Activated CD8-positive, alpha-beta T cell treated with anti-CD3 and anti-CD28 coated beads for 36 hours (primary cell): ENCODE results near the gene FAM81A. TPM values are rescaled to one million over a fixed set of nuclear protein-coding genes. Genes with fewer than 3 reads are reported as not detected.

Source experiments
- ATAC-seq: fragments of 200-7000 bp; cut with Tn5 transposase; one replicate; pipeline ENCODE4 v1.10.0; 2021; ENCODE audit warnings: mild to moderate bottlenecking, moderate library complexity
- CTCF ChIA-PET: fragments of 350-600 bp; sonication (Branson Sonifier 250); formaldehyde crosslinking; loops from one replicate; lab custom pipeline; 2021; ENCODE audit warnings: antibody characterized with exemption; lab: Charles Lee
- POLR2A ChIA-PET: fragments of 350-600 bp; sonication (Branson Sonifier 250); formaldehyde crosslinking; loops from one replicate; lab custom pipeline; 2021; ENCODE audit warnings: antibody characterized with exemption; lab: Charles Lee
- DNase-seq: peaks from one replicate; pipeline ENCODE4 v3.0.0-alpha.2; 2020
- H3K27ac Mint-ChIP-seq: one replicate; pipeline ENCODE4 v1.8.0; 2021; ENCODE audit warnings: mild to moderate bottlenecking, mixed read lengths
- H3K27me3 Mint-ChIP-seq: one replicate; pipeline ENCODE4 v1.8.0; 2021; ENCODE audit warnings: mixed read lengths
- H3K36me3 Mint-ChIP-seq: one replicate; pipeline ENCODE4 v1.8.0; 2021; ENCODE audit warnings: low read depth, mixed read lengths
- H3K4me1 Mint-ChIP-seq: one replicate; pipeline ENCODE4 v1.8.0; 2021; ENCODE audit warnings: low read depth, mixed read lengths
- H3K4me3 Mint-ChIP-seq: one replicate; pipeline ENCODE4 v1.8.0; 2021; ENCODE audit warnings: mild to moderate bottlenecking, moderate library complexity, mixed read lengths
- H3K9me3 Mint-ChIP-seq: one replicate; pipeline ENCODE4 v1.8.0; 2021; ENCODE audit warnings: mixed read lengths
- intact Hi-C: fragments of 100-400 bp; cut with micrococcal nuclease; formaldehyde crosslinking; loops from one replicate; pipeline ENCODE4 v1.10.0; 2022
- total RNA-seq, 2 experiments: library from RNA; stranded (reverse); gene quantifications; one replicate each; pipeline ENCODE4 v1.2.3, GENCODE V29; 2021
- TF ChIP-seq, protein P1 (sequence below): fragments of 200-600 bp; IDR thresholded peaks from one replicate; pipeline ENCODE4 v1.8.0; 2022; ENCODE audit warnings: antibody characterized with exemption, mild to moderate bottlenecking

Gene FAM81A
- total RNA-seq, 2 experiments from 2014 or later = 1.2 to 1.5 TPM

DNA sequence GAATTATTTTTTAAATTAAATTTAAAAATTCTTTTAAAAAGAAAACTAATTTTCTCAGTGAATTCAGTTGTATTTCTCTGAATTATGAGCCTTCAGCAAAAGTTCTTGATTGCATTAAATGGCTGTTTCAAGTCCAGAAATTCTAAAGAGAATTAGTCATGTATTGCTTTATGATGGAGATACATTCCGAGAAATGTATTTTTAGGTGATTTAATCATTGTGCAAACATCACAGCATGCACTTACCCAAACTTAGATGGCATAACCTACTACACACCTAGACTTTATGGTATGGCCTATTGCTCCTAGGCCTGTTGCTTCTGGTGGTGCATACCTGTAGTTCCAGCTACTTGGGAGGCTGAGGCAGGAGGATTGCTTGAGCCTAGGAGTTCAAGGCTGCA, 129.3 kb downstream of the FAM81A start:
- CTCF ChIA-PET = no interaction called here
- DNase-seq (no peak), ATAC-seq (no peak)
- TF ChIP-seq, protein P1, sequence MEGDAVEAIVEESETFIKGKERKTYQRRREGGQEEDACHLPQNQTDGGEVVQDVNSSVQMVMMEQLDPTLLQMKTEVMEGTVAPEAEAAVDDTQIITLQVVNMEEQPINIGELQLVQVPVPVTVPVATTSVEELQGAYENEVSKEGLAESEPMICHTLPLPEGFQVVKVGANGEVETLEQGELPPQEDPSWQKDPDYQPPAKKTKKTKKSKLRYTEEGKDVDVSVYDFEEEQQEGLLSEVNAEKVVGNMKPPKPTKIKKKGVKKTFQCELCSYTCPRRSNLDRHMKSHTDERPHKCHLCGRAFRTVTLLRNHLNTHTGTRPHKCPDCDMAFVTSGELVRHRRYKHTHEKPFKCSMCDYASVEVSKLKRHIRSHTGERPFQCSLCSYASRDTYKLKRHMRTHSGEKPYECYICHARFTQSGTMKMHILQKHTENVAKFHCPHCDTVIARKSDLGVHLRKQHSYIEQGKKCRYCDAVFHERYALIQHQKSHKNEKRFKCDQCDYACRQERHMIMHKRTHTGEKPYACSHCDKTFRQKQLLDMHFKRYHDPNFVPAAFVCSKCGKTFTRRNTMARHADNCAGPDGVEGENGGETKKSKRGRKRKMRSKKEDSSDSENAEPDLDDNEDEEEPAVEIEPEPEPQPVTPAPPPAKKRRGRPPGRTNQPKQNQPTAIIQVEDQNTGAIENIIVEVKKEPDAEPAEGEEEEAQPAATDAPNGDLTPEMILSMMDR = no peak
- Mint-ChIP-seq H3K27ac (no peak overlapping the region), H3K27me3 (peaks cover 3% of the 10 kb centered on the region), H3K4me1 (no peaks in the 10 kb centered on the region), H3K9me3 (peaks cover 2% of the 10 kb centered on the region), H3K4me3 (no peak overlapping the region), H3K36me3 (no peaks in the 10 kb centered on the region)
- intact Hi-C loops = no loop called here
- POLR2A ChIA-PET = no interaction called here

DNA sequence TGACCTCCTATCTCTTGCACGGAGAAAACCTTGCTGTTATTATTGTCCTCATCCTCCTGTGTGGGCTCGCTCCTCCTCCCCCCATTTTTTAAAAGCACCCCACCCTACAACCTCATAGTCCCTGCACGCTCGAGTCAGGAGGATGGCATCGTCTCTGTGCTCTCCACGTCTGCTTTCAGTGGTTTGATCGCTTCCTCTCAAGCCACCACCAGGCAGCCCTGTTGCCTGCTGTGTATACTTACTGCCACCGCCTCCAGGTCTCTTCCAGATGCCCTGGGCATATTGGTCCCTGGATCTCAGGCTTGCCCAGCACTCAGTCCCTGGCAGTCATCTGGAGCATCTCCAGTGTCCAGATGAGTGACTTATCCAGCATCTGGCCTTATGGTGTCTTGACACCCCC, 131.5 kb downstream of the FAM81A start:
- TF ChIP-seq, protein P1 = no peak
- no peaks in the 10 kb centered on the region for H3K36me3 Mint-ChIP-seq
- ATAC-seq (no peak), DNase-seq (no peak)
- CTCF ChIA-PET = no interaction called here
- H3K27ac Mint-ChIP-seq = no peak overlapping the region
- intact Hi-C loops = no loop called here
- no peak overlapping the region for H3K4me3 Mint-ChIP-seq
- POLR2A ChIA-PET = no interaction called here
- H3K9me3 Mint-ChIP-seq = peaks cover 2% of the 10 kb centered on the region
- H3K4me1 Mint-ChIP-seq = no peaks in the 10 kb centered on the region
- H3K27me3 Mint-ChIP-seq = peaks cover 5% of the 10 kb centered on the region

DNA sequence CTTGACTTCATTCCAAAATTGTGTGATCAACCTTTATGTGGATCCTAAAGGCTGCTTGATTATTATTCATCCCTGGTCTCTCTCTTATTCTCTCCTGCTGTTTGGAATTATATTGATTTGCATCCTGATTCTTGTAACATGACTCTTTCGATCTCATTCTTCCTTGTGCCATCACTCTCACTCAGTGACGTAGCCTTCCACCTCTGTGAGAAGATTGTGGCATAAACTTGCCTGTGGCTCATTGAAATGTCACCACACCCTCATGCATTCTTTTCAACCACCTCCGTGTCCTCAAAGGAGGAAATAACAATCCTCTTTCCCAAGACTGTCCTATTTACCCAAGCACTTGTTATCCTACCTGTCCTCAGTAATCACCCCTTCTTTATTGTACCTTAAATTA, 132.3 kb downstream of the FAM81A start:
- Mint-ChIP-seq H3K9me3 (peaks cover 2% of the 10 kb centered on the region), H3K27ac (no peak overlapping the region), H3K36me3 (no peaks in the 10 kb centered on the region), H3K27me3 (peaks cover 5% of the 10 kb centered on the region), H3K4me1 (no peaks in the 10 kb centered on the region), H3K4me3 (no peak overlapping the region)
- ChIA-PET CTCF (interaction anchor here (1.4 kb wide), 1 partner anchor 41 kb away, joined by 4 read pairs; no protein-coding TSS in a partner anchor), POLR2A (no interaction called here)
- DNase-seq (no peak), ATAC-seq (no peak)
- intact Hi-C loops = no loop called here
- TF ChIP-seq, protein P1 = no peak

DNA sequence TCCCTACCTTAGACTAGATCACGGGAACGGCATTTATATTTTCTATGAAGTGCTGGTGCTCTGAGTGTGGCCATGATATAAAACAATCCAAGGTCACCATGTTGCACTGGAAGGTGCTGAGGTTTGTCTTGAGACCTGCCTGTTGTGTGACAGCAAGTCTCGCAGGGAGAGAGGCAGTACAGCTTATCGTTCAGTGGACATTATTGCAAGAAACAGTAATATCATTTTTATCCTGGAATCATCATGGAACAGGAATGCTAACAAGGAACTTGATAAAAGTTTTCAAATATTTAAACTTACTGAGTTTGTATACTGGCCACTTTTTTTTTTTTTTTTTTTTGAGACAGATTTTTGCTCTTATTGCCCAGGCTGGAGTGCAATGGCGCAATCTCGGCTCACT, 133.6 kb downstream of the FAM81A start:
- Mint-ChIP-seq H3K27ac (no peak overlapping the region), H3K9me3 (no peaks in the 10 kb centered on the region), H3K4me3 (no peak overlapping the region), H3K4me1 (no peaks in the 10 kb centered on the region), H3K36me3 (no peaks in the 10 kb centered on the region), H3K27me3 (peaks cover 4% of the 10 kb centered on the region)
- no peak for DNase-seq
- intact Hi-C loops = no loop called here
- ChIA-PET POLR2A (no interaction called here), CTCF (interaction anchor here (0.6 to 1.4 kb wide), 2 partner anchors 10 to 43 kb away, joined by 4 read pairs; no protein-coding TSS in a partner anchor)
- TF ChIP-seq, protein P1 = no peak
- no peak for ATAC-seq

Other genes starting within 250 kb of the FAM81A start
- gene LDHAL6B, start 231.3 kb upstream of the FAM81A start, total RNA-seq = not detected
- gene MYO1E, start 65.3 kb upstream of the FAM81A start, total RNA-seq = 10 to 100 TPM; 20.3 to 22.7 TPM
- not detected for gene GCNT3, start 173.6 kb downstream of the FAM81A start, total RNA-seq
- 100 to 1,000 TPM; 167 to 173 TPM for gene GTF2A2, start 219.3 kb downstream of the FAM81A start, total RNA-seq